ENCODE data around the gene RBM12.

Gene RBM12

DNA sequence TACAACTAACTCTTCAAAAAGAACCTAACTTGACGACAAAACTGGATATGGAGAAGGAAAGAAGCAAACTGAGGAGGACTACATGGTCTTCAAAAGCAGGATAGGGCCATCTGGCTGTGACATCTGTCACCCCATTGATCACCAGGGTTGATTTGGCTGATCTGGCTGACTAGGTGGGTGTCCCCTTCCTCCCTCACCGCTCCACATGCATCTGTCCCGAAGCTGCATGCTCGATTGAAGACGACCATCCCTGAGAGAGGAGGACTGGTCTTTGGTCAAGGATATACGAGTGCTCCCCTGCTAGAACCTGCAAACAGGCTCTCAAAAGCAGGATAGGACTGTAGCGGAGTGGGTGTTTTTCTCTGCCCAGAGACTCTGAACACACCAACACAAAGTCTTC lies 21.7 kb downstream of the RBM12 start:
- H3K4me3 ChIP-seq (ENCODE audit: low read length, poor library complexity, severe bottlenecking): no peak overlapping the region
- H3K9me3 ChIP-seq (ENCODE audit: insufficient read depth, low read depth, low read length): no peaks in the 10 kb centered on the region
- H3K9ac ChIP-seq (ENCODE audit: low read depth, low read length, poor library complexity, severe bottlenecking): no peak overlapping the region
- peaks cover 22% of the 10 kb centered on the region for H3K4me1 ChIP-seq (ENCODE audit: insufficient read depth, low read length, poor library complexity, severe bottlenecking)
- no peaks in the 10 kb centered on the region for H3F3A ChIP-seq (ENCODE audit: low read depth)
- H4K20me1 ChIP-seq (ENCODE audit: insufficient read depth, low read length, poor library complexity, severe bottlenecking): peaks cover 27% of the 10 kb centered on the region
- 0 out of 2 replicates have a peak, but pooled peaks cover under 1% of the 10 kb centered on the region for H3K36me3 ChIP-seq (ENCODE audit: insufficient read depth, low read length)
- no peak overlapping the region for H2AFZ ChIP-seq (ENCODE audit: low read length)
- no peak overlapping the region for H3K4me2 ChIP-seq (ENCODE audit: low read depth, low read length, poor library complexity, severe bottlenecking)
- H3K27me3 ChIP-seq (ENCODE audit: insufficient read depth, low read length, poor library complexity, severe bottlenecking): no peaks in the 10 kb centered on the region
- H3K9me2 ChIP-seq (replicated peaks; ENCODE audit: low read depth, low read length): no peaks in the 10 kb centered on the region
- TF ChIP-seq, protein P1, sequence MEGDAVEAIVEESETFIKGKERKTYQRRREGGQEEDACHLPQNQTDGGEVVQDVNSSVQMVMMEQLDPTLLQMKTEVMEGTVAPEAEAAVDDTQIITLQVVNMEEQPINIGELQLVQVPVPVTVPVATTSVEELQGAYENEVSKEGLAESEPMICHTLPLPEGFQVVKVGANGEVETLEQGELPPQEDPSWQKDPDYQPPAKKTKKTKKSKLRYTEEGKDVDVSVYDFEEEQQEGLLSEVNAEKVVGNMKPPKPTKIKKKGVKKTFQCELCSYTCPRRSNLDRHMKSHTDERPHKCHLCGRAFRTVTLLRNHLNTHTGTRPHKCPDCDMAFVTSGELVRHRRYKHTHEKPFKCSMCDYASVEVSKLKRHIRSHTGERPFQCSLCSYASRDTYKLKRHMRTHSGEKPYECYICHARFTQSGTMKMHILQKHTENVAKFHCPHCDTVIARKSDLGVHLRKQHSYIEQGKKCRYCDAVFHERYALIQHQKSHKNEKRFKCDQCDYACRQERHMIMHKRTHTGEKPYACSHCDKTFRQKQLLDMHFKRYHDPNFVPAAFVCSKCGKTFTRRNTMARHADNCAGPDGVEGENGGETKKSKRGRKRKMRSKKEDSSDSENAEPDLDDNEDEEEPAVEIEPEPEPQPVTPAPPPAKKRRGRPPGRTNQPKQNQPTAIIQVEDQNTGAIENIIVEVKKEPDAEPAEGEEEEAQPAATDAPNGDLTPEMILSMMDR (conservative IDR thresholded peaks at IDR 0.05; ENCODE audit: low read length): no peak
- TF ChIP-seq EZH2phosphoT487 (IDR thresholded peaks at IDR 0.05; ENCODE audit: borderline replicate concordance): no peak
- peaks cover 96% of the 10 kb centered on the region for H3K79me2 ChIP-seq (ENCODE audit: insufficient read depth, low read length)

DNA sequence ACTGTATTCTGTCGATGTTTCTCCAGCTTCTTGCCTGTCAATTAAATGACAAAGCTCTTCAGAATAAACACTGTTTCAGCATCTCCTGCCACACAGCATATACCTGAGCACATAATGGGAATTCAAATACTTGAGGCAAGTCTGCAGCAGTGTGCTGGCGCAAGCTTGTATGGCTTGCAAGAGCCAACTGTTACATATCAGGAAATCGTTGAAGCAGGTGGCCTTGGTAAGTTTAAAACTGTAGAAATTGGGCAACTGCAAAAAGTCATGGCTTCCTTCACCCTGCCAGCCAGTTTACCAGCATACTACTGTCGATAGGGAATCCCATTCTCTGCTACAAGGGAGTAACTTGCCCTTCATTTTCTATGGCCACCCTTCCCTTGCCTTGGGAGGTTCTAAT lies 23.0 kb downstream of the RBM12 start:
- no peak overlapping the region for H2AFZ ChIP-seq (ENCODE audit: low read length)
- H3K27me3 ChIP-seq (ENCODE audit: insufficient read depth, low read length, poor library complexity, severe bottlenecking): no peaks in the 10 kb centered on the region
- TF ChIP-seq, protein P1 (conservative IDR thresholded peaks at IDR 0.05; ENCODE audit: low read length): no peak
- no peak for TF ChIP-seq EZH2phosphoT487 (IDR thresholded peaks at IDR 0.05; ENCODE audit: borderline replicate concordance)
- H3K9me2 ChIP-seq (replicated peaks; ENCODE audit: low read depth, low read length): no peaks in the 10 kb centered on the region
- H3K4me1 ChIP-seq (ENCODE audit: insufficient read depth, low read length, poor library complexity, severe bottlenecking): peaks cover 22% of the 10 kb centered on the region
- H3K79me2 ChIP-seq (ENCODE audit: insufficient read depth, low read length): peaks cover 98% of the 10 kb centered on the region
- no peak overlapping the region for H3K4me3 ChIP-seq (ENCODE audit: low read length, poor library complexity, severe bottlenecking)
- no peaks in the 10 kb centered on the region for H3F3A ChIP-seq (ENCODE audit: low read depth)
- peaks cover 34% of the 10 kb centered on the region for H4K20me1 ChIP-seq (ENCODE audit: insufficient read depth, low read length, poor library complexity, severe bottlenecking)
- H3K36me3 ChIP-seq (ENCODE audit: insufficient read depth, low read length): no peaks in the 10 kb centered on the region
- no peak overlapping the region for H3K9ac ChIP-seq (ENCODE audit: low read depth, low read length, poor library complexity, severe bottlenecking)
- H3K4me2 ChIP-seq (ENCODE audit: low read depth, low read length, poor library complexity, severe bottlenecking): peak overlapping the region; percentile 42
- no peaks in the 10 kb centered on the region for H3K9me3 ChIP-seq (ENCODE audit: insufficient read depth, low read depth, low read length)

DNA sequence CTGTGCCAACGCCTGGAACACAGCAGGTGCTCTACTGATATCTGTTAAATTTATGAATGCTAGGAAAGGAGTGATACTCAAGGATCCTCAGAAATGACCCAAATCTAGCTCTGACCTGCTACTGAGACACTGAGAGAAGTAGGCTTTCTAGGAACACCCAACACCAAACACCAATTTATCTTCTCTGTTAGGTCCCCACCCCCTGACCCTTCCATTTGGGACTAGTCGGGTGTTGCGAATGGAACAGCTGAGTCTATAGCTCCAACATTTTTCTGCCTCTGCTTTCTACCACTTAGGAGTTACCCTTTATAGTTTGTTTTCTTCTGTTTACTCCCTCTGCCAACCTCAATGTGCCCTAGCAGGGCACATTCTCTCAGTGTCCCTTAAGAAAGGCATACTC lies 24.0 kb downstream of the RBM12 start:
- peaks cover 98% of the 10 kb centered on the region for H3K79me2 ChIP-seq (ENCODE audit: insufficient read depth, low read length)

More for the DNA sequence above, 24.0 kb downstream of the RBM12 start:
- Histone ChIP-seq H3K9me3 (ENCODE audit: insufficient read depth, low read depth, low read length) (no peaks in the 10 kb centered on the region), H3K4me1 (ENCODE audit: insufficient read depth, low read length, poor library complexity, severe bottlenecking) (peaks cover 22% of the 10 kb centered on the region), H3K4me3 (ENCODE audit: low read length, poor library complexity, severe bottlenecking) (no peak overlapping the region), H3F3A (ENCODE audit: low read depth) (no peaks in the 10 kb centered on the region), H3K36me3 (ENCODE audit: insufficient read depth, low read length) (no peaks in the 10 kb centered on the region), H3K9me2 (replicated peaks; ENCODE audit: low read depth, low read length) (no peaks in the 10 kb centered on the region), H2AFZ (ENCODE audit: low read length) (no peak overlapping the region), H3K4me2 (ENCODE audit: low read depth, low read length, poor library complexity, severe bottlenecking) (no peak overlapping the region), H4K20me1 (ENCODE audit: insufficient read depth, low read length, poor library complexity, severe bottlenecking) (peaks cover 29% of the 10 kb centered on the region), H3K9ac (ENCODE audit: low read depth, low read length, poor library complexity, severe bottlenecking) (no peak overlapping the region), H3K27me3 (ENCODE audit: insufficient read depth, low read length, poor library complexity, severe bottlenecking) (no peaks in the 10 kb centered on the region)
- TF ChIP-seq, protein P1 (conservative IDR thresholded peaks at IDR 0.05; ENCODE audit: low read length): no peak
- TF ChIP-seq EZH2phosphoT487 (IDR thresholded peaks at IDR 0.05; ENCODE audit: borderline replicate concordance): no peak
